Pancreas (tissue), 10 donors: Measurements from ENCODE around the gene SCAI. TPM values are rescaled to one million over a fixed set of nuclear protein-coding genes. Genes with fewer than 3 reads are reported as not detected.

Experiments used
- ATAC-seq, 4 donors: fragments of 200-7000 bp; cut with Tn5 transposase; one replicate each; pipeline versions ENCODE4 v1.8.0 to v1.9.1; 2020; ENCODE audit warnings: mild to moderate bottlenecking in 4 of 4, moderate library complexity in 4 of 4
- DNase-seq, 6 donors: peaks; one replicate each; pipeline ENCODE4 v3.0.0-alpha.2; 2020
- FAIRE-seq: peaks from 2 replicates; lab custom pipeline; 2012; peaks lifted over from hg19 to GRCh38; lab: Jason Lieb, UNC
- H3K27ac ChIP-seq, 4 donors: fragments of 200-600 bp; sonication (generic); 1 replicate in 3 of 4; 2 replicates in 1 of 4; pipeline versions ENCODE4 v1.5.0 to v1.8.0; 2020
- H3K27me3 ChIP-seq, 4 donors: fragments of 200-600 bp; one replicate each; pipeline ENCODE4 v1.8.0; 2021
- H3K36me3 ChIP-seq, 3 donors: fragments of 200-600 bp; sonication (generic) in 1 of 3; one replicate each; pipeline versions ENCODE4 v1.5.0 to v1.8.0; 2020 to 2021
- H3K4me1 ChIP-seq, 3 donors: fragments of 200-600 bp; one replicate each; pipeline ENCODE4 v1.8.0; 2021
- H3K4me3 ChIP-seq, 4 donors: fragments of 200-600 bp; sonication (generic) in 2 of 4; one replicate each; pipeline versions ENCODE4 v1.5.0 to v1.8.0; 2020 to 2021
- H3K9me3 ChIP-seq, 4 donors: fragments of 200-600 bp; one replicate each; pipeline ENCODE4 v1.8.0; 2021
- CTCF ChIP-seq, 4 donors: fragments of 200-600 bp; sonication (generic) in 3 of 4; IDR thresholded peaks; one replicate each; pipeline versions ENCODE4 v1.5.0 to v1.8.0; 2021; ENCODE audit warnings: antibody characterized with exemption in 4 of 4
- WGBS, 2 donors: extraction: QIAGEN DNeasy Blood & Tissue Kit; methylation state at CpG; one replicate each; pipeline ENCODE4 v1.1.7; 2013; 5-methylcytosine and 5-hydroxymethylcytosine counted together
- intact Hi-C, 3 donors: fragments of 100-400 bp; cut with DNase I; formaldehyde crosslinking; loops; one replicate each; pipeline versions ENCODE4 v1.11.1 to v1.14.2; 2022
- polyA plus RNA-seq, 2 donors: library from polyadenylated mRNA; stranded (reverse); fragments of 200-250 nt; gene quantifications; one replicate each; pipeline ENCODE4 v1.2.3, GENCODE V29; 2013
- total RNA-seq, 6 donors: library from RNA; stranded (reverse); fragmentation: NEBNext Ultra II Directional in 4 of 6; extraction: Animal tissue kit (Norgen Biotek cat#: 25700) in 4 of 6; gene quantifications; one replicate each; pipeline versions ENCODE4 v1.2.1 to v1.2.4, GENCODE V29; 2021 to 2023
- donor health status: healthy with polysubstance abuse.
- donor health status: DM: no; HTN: no; CAD: no; lungs with moderate emphysema.
- donor health status: DM: no; HTN: no; CAD: no.
- donor health status: control.
- donor health status: control.
- donor health status: Bipolar disorder and iron deficiency.
- donor health status: DM: yes; HTN: yes; CAD: no.
- donor health status: DM: no; HTN: no; CAD: no.
- donor health status: DM: no; HTN: no; CAD: no.
- donor health status: DM: yes; HTN: yes; CAD: no.

The SCAI gene
- total and polyA plus RNA-seq, 8 donors = 1.6 to 6.8 (median 3.5) TPM

GRCh38 chr9:124940521-124940893 is 202.8 kb downstream of the SCAI start:
- intact Hi-C loops = no loop called here
- DNase-seq = no peak

DNA sequence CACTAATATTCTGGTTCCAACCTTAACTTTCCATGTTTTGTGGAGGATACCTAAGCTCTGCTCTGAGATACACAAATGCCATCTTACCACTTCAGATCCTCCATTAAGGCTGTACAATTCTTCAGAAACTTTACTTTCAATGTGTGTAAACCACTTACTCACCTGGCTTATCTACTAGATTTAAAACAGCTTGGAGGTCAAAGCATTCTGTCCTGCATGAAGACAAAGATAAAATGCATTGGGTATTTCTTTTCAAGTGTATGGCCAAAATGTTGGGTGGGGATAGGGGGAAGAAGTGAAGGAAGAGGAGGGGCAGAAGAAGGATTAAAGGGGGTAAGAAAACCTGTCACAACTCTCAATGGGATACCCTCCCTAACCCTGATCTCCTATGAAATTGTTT is 203.4 kb downstream of the SCAI start:
- ATAC-seq (no peak), DNase-seq (no peak), FAIRE-seq (no peak)
- H3K27me3 ChIP-seq = no peaks in the 10 kb centered on the region
- H3K4me1 ChIP-seq = peaks cover 0 to 8% (median 6%) of the 10 kb centered on the region in 3 donors
- TF ChIP-seq CTCF (IDR thresholded peaks at IDR 0.05) = no peak
- intact Hi-C loops = no loop called here
- no peaks in the 10 kb centered on the region for H3K9me3 ChIP-seq
- peak overlapping the region; percentile 75 to 90 (median 86) for H3K4me3 ChIP-seq
- H3K27ac ChIP-seq = peak overlapping the region in 2 of 4 donors; percentile 96 to 99
- H3K36me3 ChIP-seq = peaks cover 0 to 5% (median 0%) of the 10 kb centered on the region in 3 donors

More at GRCh38 chr9:124940521-124940893, 202.8 kb downstream of the SCAI start:
- H3K27me3 ChIP-seq = no peaks in the 10 kb centered on the region
- ATAC-seq = peak in 3 of 4 donors; percentile 47 to 63 (median 54)
- H3K36me3 ChIP-seq = peaks cover 0 to 5% (median 0%) of the 10 kb centered on the region in 3 donors
- TF ChIP-seq CTCF (IDR thresholded peaks at IDR 0.05) = no peak
- H3K4me3 ChIP-seq = peak overlapping the region; percentile 75 to 90 (median 86)
- H3K27ac ChIP-seq = peak overlapping the region; percentile 96 to 99 (median 98)
- H3K9me3 ChIP-seq = no peaks in the 10 kb centered on the region
- 0 to 1% methylated on average over 17 of the region's 17 CpGs for WGBS, 2 donors
- peaks cover 0 to 8% (median 6%) of the 10 kb centered on the region in 3 donors for H3K4me1 ChIP-seq
- FAIRE-seq = no peak

- H3K4me1 ChIP-seq = no peaks in the 10 kb centered on the region
- H3K27ac ChIP-seq = no peak overlapping the region
- H3K27me3 ChIP-seq = no peaks in the 10 kb centered on the region
- DNase-seq (no peak), ATAC-seq (no peak), FAIRE-seq (no peak)
- no peak overlapping the region for H3K4me3 ChIP-seq
- H3K36me3 ChIP-seq = peaks cover 4 to 25% (median 7%) of the 10 kb centered on the region in 3 donors
- intact Hi-C loops = no loop called here
- H3K9me3 ChIP-seq = no peaks in the 10 kb centered on the region
- TF ChIP-seq CTCF (IDR thresholded peaks at IDR 0.05) = no peak
Observed at GRCh38 chr9:124934290-124934689, 209.0 kb downstream of the SCAI start.

GRCh38 chr9:124932333-124932732 is 211.0 kb downstream of the SCAI start:
- H3K36me3 ChIP-seq = peaks cover 7 to 20% (median 9%) of the 10 kb centered on the region in 3 donors

More at GRCh38 chr9:124932333-124932732, 211.0 kb downstream of the SCAI start:
- Histone ChIP-seq H3K4me3 (no peak overlapping the region), H3K27ac (no peak overlapping the region), H3K4me1 (no peaks in the 10 kb centered on the region), H3K27me3 (no peaks in the 10 kb centered on the region), H3K9me3 (no peaks in the 10 kb centered on the region)
- DNase-seq (no peak), ATAC-seq (no peak), FAIRE-seq (no peak)
- intact Hi-C loops = no loop called here
- WGBS, 2 donors = 65 to 66% methylated on average over 1 of the region's 1 CpG
- TF ChIP-seq CTCF (IDR thresholded peaks at IDR 0.05) = no peak
